Stimulated activated CD8-positive, alpha-beta memory T cell treated with anti-CD3 and anti-CD28 coated beads, Interleukin-4, amount 100 ng/mL, for 24 hours (primary cell): ENCODE data around the gene CA10.

Experiments used
- DNase-seq: peaks from one replicate; pipeline ENCODE4 v3.0.0-alpha.2; 2020; ENCODE audit warnings: low read depth

Gene CA10

DNA sequence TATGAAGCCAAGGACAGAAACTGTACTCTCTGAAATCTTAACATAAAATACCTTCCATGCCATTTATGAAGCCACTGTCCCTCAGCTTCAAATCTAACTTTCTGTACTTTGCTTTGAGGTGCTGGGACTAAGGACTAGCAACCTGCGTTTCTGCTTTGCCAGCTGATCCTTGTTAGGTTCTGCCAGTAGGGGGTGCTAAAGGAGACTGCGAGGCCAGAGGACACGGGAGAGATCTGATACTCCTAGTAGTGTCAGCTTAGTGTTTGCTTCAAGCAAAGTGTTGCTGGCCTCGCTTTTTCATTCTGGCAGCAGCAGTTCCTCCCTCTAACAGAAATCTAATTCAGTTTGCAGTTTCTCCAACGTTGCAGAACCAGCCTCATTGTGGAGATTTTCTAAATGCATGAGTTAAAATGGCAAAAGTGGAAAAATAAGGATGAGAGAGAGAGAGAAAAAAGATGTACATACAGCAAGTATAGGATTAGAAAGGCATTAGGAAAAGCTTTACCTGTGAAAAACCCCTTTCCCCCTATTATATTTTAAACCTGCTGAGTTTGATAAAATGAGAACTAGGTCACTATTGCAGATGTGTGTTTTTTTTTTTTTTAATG is 297.5 kb downstream of the CA10 start:
- no peak for DNase-seq

DNA sequence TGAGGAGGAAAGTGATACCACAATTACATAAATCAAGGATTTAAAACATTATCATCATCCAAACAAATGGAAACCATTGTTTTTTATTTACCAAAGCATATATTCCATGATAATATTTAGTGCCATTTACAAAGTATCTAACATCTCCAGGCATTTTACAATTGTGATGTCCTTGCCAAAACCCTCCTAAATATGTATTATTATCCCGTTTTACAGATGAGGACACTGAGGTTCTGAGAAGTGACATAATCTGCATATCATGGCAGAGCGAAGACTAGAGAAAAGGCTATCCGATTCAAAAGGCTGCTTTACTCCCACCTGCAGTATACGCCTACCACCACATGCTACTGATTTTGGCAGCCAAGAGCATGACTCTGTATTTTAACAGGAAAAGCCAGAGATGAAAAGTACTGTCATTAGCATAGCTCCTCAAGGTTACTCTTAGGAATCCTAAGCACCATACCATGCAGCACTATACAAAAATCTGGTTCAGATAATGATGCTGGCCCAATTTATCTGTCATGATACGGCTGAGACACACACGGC is 301.4 kb downstream of the CA10 start:
- DNase-seq: no peak

DNA sequence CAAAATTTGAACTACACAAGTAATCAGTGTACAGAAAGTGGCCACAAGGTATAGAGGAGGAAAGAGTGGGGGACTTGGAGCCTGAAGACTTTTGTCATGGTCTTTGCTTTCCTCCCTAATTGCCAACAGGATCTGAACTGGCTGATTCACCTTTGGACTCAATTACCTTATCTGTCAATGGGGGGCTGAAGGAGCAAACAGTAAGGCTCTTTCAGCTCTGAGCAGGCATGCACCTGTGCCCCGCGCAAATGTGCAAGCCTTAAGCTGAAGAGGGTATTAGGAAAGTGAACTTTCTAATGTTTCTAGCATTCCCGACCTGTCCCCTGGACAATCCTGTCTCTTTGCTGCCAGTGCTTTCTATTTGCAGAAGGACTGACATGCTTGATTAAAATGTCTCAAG is 302.7 kb downstream of the CA10 start:
- DNase-seq: no peak

DNA sequence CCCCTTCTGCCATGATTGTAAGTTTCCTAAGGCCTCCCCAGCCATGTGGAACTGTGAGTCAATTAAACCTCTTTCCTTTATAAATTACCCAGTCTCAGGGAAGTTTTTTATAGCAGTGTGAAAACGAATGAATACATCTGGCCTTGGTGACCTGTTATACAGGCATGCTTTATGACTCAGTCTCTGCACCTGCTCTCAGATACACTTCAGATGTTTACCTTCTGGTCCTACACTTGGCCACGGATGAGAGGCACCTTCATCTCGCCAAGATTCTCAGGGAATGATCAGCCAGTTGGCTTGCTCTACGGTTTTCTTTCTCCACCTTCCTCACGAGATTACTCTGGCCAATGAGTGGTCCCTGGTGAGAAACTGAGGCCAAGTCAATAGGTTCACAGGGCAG is 304.7 kb downstream of the CA10 start:
- no peak for DNase-seq

DNA sequence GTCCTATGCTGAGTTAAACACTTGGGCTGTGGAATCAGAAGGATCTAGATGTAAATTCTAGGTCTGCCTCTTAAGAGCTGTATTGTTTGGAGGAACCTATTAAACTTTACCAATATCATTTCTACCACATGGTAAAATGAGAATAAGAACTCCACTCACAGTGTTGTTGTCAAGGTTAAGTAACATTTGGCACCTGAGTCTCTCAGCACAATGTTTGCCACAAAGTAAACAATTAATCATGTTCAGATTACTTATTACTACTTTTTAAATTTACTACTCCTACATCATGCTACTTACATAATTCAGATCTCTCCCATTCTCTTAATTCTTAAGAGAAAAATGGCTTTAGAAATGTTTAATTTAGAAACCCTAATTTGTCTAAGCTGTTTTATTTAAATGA is 305.9 kb downstream of the CA10 start:
- DNase-seq: no peak

DNA sequence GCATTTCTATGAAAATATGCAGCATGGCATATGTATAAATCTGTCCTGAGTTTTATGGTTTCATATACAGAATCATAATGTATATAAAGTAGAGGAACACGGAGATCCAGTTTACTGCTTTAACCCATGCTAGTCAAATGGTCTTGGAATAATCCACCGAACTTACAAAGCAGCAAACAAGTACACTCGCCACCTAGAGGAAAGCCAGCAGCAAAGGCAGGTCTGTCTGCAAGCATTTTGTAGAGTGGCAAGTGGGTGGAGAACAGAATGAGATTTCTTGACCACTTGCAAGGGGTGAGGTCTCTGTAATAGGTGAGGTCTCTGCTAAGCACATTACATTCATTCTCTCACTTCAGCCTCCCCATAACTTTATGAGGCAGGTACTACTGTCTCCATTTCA is 308.3 kb downstream of the CA10 start:
- DNase-seq: no peak

DNA sequence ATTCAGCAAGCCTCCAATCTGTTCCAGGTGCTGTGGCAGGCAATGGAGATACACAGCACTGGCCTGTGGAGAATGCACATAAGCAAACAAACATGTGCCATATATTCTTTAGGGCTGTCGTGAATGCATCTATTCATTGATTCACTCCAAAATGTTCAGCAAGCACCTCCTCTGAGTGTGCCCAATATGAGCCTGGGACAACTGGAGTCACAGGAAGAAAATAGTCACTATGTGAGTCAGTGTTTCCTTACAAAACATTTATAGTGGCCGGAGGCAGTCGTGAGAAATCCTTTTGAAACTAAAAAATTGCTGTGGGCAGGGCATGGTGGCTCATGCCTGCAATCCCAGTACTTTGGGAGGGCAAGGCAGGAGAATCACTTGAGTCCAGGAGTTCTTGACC is 310.1 kb downstream of the CA10 start:
- DNase-seq: no peak

DNA sequence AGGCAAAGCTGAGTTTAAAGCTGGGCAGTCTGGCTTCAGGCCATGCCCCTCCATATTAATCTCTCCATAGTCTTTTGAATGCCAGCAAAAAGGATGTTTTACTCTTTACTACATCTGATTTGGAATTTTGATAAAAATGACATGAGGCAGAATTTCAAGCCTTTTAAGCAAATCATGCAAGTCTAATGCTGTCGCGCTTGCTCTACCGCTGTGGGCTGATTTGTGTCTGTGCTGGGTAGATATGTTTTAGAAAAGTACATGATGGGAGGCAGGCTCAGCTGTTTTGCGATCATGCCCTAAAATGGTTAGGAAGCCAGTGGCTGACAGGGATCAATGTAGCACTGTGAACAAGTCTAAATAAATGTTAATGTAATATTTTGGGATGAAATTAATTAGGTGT is 311.9 kb downstream of the CA10 start:
- no peak for DNase-seq

DNA sequence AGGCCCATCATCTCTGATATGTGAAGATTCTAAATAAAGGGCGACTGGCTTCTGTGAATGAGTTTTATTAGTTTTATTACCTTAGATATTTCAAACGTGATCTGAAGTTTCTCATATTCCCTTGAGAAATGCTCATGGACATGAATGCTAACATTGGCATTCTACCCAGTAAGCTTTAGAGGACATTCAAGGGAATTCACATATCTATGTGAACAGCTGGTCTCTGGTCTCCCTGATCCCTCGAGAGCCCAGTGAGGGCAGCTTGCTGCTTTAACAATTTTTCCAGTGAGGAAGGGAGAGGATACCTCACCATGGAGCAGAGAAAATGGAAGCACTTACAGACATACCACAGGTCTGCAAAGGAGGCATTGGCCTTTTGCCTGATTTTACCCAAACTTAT is 312.7 kb downstream of the CA10 start:
- no peak for DNase-seq

DNA sequence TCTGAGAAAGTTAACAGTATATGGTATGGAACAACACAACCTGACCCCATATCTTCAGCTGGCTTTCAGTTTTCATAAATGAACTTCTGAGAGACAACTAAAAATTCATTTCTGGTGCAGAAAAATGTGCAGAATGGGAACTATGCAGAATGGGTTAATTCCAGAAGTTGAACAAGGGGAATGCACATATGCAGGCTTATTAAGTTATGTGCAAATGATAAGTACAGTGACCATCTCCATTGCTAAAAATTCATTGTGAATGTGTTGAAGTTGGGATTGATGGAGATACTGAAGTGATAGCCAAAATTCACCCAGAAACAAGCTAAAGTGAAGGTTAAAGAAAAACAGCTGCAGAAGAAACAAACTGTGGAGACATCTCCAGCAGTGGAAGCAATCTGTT is 315.8 kb downstream of the CA10 start:
- DNase-seq: no peak

DNA sequence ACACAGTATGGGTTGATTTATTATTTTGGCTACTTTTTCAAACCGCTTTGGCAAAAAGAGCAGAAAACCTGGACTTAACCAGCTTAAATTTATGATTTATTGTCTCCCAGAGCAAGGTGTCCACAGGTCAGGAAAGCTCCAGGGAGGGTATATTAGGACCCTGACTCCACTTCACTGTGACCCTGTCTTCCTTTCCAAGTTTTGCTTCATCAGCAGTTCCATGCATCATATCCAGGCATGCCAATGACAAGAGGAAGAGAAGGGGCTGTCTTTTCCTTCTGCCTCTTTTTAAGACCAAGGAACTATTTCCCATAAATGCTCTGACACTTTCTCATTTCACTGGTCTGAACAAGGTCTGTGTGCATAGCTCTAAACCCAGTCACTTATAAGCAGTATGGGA is 316.8 kb downstream of the CA10 start:
- no peak for DNase-seq

DNA sequence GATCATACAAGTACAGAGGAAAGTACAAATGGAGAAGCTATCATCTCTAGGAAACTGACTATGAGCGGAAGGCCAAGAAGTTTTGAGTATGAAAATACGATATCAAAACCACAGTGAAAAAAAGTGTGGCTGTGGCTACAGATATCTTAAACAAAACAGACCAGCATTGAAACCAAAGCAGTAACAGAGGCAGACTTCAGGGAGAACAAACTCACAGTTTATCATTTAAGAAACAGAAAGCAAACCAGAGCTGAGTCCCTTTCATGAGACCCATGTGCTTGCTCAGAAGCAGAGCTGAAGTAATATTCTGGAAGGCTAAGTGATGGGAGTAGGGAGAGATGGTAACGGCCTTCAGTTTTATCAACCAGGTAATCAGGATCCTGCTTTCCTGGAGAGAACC is 317.8 kb downstream of the CA10 start:
- DNase-seq: no peak

DNA sequence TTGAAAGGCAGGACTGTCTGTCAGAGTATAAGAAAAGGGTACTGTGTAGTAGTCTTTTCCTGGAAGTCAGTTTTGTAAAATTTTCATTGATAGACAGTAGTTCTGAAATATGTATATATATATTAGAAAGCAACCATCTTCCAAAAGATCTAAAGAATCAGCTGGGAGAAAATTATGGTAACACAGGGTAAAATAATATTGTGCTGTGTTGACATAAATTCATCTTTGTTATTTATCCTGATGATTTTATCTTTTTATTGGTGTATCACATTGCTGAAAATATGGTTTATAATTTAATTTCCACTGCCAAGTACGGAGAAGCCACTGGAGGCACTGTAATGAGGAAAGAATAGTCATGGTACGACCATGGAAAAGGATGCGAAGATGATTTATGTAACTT is 324.9 kb downstream of the CA10 start:
- DNase-seq: no peak

DNA sequence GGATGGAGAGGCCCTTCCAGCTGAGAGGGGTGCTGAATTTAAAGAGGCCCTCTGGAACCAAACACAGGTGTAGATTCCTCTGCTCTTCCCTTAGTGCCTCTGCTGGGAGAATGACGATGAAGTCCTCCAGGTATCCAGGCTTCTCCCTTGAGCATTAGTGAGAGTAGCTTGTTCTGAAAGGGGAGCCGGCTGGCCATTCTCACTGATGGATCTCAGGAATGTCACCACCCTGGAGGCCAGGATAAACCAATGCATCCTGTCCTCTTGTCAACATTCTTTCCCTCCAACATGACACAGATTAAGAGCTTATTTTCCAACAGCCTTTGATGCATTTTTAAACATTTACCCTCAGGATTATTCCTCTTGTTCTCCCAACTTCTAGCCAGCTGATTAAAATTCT is 325.5 kb downstream of the CA10 start:
- no peak for DNase-seq

DNA sequence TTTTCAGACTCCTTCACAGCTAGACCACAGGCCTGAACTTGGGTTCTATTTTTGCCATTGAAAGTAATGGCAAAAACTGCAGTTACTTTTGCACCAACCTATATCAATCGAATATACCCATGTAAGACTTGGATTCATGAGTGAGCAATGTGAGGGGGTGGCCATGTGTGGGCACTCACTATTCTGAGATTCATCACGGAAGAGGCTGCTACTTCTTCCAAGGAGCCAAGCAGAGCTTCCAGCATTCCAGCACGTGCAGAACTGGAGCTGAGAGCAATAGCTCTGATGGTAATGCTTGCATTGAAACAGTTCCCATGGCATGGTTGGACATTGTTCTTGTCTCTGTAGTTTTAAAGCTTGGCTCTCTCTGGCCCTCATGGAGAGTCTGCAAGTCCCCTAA is 327.6 kb downstream of the CA10 start:
- DNase-seq: no peak

DNA sequence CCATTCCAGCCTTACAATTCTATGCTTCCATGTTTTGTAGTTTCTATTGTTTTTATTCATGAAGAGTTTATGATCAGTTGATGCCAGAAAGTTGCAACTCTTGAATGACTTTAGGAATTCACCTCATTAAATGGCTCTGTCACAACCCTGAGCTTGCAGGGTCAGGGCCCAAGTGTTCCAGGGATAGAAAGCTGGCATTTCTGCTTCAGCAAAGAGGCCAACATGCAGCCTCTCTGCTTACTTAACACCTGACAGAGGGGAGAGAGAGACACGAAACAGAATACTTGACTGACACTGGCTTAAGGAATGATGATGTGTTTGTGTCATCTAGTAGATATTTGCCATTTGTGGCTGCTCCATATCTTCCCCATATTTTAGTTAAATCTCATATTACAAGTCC is 328.1 kb downstream of the CA10 start:
- DNase-seq: no peak

DNA sequence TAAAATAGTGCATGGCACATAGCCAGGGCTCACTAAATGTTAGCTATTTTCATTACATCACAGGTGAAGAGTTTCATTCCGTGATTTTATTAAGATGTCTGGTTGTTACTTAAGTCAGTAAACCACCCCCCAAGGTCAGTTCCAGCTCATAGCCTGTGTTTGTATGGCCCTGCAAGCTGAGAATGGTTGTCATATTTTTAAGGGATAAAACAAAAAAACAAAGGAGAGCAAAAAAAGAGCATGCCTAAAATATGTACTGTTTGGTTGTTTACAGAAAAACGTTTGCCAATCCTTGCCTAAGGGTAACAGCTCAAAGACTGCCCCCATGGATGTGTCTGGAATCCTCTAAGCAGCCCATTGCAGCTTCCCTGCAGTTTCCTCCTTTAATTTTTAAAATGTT is 329.6 kb downstream of the CA10 start:
- DNase-seq: no peak

DNA sequence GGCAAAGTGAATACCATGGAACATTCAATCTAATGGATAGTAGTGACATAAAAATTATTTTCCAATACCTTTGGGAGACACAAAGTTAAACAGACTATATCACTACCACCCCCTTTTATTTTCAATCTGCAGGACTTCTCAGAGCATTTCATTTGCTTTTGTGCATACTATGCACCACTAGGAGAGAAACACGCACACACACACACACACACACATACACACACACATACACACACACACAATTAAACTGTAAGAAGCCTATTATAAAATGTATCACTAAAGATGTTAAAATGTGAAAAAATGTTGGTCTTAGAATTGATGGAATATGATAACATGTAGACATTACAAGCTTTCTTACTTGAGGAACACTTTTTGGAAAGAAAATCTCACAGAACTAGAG is 331.4 kb downstream of the CA10 start:
- no peak for DNase-seq

DNA sequence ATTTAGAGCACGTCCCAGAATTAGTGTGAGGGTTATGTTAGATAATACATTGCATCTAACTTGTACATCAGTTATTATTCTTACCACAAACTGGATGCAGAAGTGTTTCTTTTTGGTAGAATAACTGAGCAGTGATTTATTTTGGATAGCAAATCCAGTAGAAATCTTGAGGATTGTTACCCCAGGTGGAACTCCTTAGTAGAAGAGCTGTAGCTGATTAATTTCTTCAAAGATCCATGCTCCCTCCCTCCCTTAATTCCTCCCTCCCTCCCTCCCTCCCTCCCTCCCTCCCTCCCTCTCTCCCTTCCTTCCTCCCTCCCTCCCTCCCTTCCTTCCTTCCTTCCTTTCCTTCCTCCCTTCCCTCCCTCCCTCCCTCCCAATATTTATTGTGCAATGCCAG is 337.7 kb downstream of the CA10 start:
- DNase-seq: no peak

DNA sequence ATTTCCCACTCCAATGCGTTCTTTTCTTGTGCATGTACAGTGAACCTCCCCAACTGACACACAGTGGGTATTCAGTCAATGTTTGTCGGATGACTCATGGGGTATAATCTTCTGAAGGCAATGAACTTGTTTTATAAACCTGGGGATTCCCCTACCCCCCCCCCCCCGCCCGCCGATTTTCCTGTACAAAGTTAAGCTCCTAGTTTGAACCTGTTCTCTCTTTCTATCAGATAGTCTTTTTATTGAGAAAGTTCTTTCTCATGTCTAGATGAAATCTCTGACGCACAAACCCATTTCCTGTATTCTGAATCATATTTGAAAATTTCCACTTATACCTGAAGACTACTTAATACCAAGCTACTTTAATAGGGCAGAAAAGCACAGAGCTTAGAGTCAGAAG is 338.3 kb downstream of the CA10 start:
- no peak for DNase-seq

DNA sequence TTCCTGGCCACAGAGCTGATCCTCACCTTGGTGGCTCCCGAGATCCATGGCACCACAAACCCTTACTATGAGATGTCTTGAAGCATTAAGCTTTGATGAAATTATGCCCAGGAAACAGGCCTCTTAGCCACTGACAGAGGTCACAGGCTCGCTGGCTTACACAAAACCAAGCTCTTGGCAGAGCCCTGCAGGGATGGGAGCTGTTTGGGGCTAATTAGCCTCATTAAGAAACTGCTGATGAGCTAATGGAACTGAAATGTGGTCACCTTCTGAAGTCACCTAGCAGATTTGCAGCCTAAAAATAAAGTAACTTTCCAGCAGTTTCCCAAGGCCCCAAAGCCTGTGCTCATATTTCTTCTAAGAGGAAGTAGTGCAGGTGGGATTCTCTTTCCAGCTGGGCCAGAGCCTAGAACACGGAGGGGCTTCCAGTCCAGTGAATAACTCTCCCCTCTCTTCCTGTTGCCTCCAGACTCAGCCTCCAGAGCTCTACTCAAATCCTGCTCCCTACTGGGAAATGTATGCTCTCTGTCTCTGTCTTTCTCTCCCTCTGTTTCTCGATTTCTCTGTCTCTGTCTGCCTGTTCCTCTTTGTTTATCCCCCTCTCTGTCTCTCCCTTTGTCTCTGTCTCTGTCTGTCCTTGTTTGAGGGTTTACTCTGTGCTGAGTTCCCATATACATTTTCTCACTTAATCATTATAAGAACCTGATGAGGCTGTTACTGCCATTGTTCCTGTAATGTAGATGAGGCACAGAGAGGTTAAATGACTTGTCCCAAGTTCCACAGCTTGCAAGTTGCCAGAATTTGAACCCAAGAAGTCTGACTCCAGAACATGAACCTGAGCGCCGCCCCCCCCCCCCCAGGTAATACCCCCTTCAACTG is 338.9 kb downstream of the CA10 start:
- DNase-seq: no peak

DNA sequence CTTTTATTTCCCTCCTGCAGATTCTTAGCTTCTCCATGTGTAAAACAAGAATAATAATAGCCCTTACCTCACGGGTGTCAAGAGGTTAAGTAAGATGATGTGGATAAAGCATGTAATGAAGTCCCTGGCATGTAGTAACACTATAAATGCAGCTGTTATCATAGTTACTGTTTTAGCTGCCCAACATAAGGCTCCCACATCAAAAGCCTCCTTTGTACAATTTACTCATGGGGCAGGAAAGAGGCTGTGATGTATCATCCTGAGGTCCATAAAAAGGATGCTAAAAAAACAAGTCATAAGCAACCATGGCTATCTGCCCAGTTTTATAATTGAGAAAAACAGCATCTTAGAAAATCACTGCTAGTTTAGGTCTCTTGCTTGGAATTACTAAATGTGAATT is 339.7 kb downstream of the CA10 start:
- DNase-seq: no peak

DNA sequence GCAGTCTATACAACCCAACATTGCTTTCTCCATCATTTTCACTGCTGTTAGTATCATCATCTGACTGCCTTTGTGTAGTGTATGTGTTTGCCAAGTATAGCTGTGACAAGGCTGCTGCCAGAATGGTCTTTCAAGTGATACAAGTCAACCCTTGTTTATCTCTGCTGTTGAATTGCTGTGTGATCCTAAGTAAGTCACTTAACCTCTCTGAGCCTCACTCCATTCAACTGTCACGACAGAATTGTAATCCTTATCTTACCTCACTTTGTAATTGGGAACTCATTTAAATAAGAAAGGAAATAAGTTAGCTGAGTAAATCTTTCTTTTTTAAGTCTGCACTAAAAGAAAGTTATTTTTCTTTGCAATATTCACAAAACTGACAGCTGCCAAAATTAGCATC is 340.6 kb downstream of the CA10 start:
- DNase-seq: no peak

DNA sequence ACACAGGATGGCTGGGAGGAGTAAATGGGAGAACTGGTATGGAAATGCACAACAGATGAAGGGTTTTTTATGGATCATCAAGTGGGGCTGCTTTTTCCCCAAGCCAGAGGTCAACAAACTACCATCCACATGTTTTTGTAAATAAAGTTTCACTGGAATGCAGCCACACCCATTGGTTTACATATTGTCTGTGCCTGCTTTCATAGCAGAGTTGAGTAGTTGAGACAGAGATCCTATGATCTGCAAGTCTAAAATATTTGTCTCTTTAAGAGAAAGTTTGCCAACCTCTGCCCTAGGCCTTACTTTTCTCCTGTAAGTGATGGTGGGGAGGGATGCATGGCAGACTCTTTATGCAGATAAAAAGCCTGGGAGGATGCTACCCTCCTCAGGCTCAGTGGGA is 341.4 kb downstream of the CA10 start:
- no peak for DNase-seq
